Occipital lobe (tissue), 2 donors: ENCODE data around the gene LMAN2. TPM values are rescaled to one million over a fixed set of nuclear protein-coding genes. Genes with fewer than 3 reads are reported as not detected.
"Not testable (repeated sequence)": the region's sequence is repeated elsewhere in the genome, so short reads cannot be mapped to it uniquely, and the experiment has no call there.

Experiments
- DNase-seq: peaks from one replicate; lab custom pipeline; 2025; lab: John Stamatoyannopoulos, UW
- total RNA-seq: library from RNA; depleted of rRNA; stranded (reverse); fragments of >200 nt; gene quantifications from one replicate; pipeline ENCODE4 v1.2.3, GENCODE V29; 2014

Gene LMAN2
- total RNA-seq, 1 donor from 2014 or later: 73.5 TPM

GRCh38 chr5:177365845-177366527 lies 14.5 kb upstream of the LMAN2 start:
- no peak for DNase-seq

- DNase-seq: no peak
Observed at GRCh38 chr5:177364159-177364962, 12.9 kb upstream of the LMAN2 start.

- DNase-seq: no peak
Observed at GRCh38 chr5:177363565-177363964, 12.1 kb upstream of the LMAN2 start.

GRCh38 chr5:177362610-177363507 lies 11.4 kb upstream of the LMAN2 start:
- DNase-seq: no peak

GRCh38 chr5:177362292-177362609 lies 10.8 kb upstream of the LMAN2 start:
- DNase-seq: no peak

GRCh38 chr5:177361418-177362291 lies 10.2 kb upstream of the LMAN2 start:
- no peak for DNase-seq

GRCh38 chr5:177360740-177361139 lies 9.3 kb upstream of the LMAN2 start:
- DNase-seq: not testable (repeated sequence)

GRCh38 chr5:177359860-177360259 lies 8.4 kb upstream of the LMAN2 start:
- no peak for DNase-seq

GRCh38 chr5:177359451-177359851 lies 8.0 kb upstream of the LMAN2 start:
- no peak for DNase-seq

- DNase-seq: no peak
Observed at GRCh38 chr5:177358370-177358819, 6.9 kb upstream of the LMAN2 start.

GRCh38 chr5:177357459-177358351 lies 6.2 kb upstream of the LMAN2 start, which contains the start of gene RGS14:
TSS of gene RGS14 (plus strand) at chr5:177357924. CDS start at chr5:177358025, 101 bp downstream.
- no peak for DNase-seq

- DNase-seq: no peak
Observed at GRCh38 chr5:177357146-177357458, 5.6 kb upstream of the LMAN2 start.

GRCh38 chr5:177356746-177357145 lies 5.3 kb upstream of the LMAN2 start:
- DNase-seq: no peak

GRCh38 chr5:177355868-177356168 lies 4.3 kb upstream of the LMAN2 start:
- DNase-seq: no peak

- no peak for DNase-seq
Observed at GRCh38 chr5:177355162-177355867, 3.8 kb upstream of the LMAN2 start.

GRCh38 chr5:177354711-177355110 lies 3.2 kb upstream of the LMAN2 start:
- DNase-seq: no peak

GRCh38 chr5:177354256-177354655 lies 2.8 kb upstream of the LMAN2 start:
- DNase-seq: no peak

GRCh38 chr5:177353093-177353492 lies 1.6 kb upstream of the LMAN2 start:
- no peak for DNase-seq

GRCh38 chr5:177350776-177351391 lies 584 bp downstream of the LMAN2 start:
- DNase-seq: no peak
